Measurements from ENCODE around the gene PGLYRP4. TPM values are rescaled to one million over a fixed set of nuclear protein-coding genes. Genes with fewer than 3 reads are reported as not detected.

Gene PGLYRP4
- total RNA-seq, 1 donor from 2014 or later: 0.71 TPM

- Histone ChIP-seq H3K27me3 (ENCODE audit: control insufficient read depth, insufficient read depth, low read length) (no peaks in the 10 kb centered on the region), H3K4me3 (ENCODE audit: low read depth, low read length) (no peak within 1 kb of the TSS), H3K36me3 (ENCODE audit: control insufficient read depth, insufficient read depth, low read length) (no peaks in the 10 kb centered on the region)
- TF ChIP-seq, protein P1, sequence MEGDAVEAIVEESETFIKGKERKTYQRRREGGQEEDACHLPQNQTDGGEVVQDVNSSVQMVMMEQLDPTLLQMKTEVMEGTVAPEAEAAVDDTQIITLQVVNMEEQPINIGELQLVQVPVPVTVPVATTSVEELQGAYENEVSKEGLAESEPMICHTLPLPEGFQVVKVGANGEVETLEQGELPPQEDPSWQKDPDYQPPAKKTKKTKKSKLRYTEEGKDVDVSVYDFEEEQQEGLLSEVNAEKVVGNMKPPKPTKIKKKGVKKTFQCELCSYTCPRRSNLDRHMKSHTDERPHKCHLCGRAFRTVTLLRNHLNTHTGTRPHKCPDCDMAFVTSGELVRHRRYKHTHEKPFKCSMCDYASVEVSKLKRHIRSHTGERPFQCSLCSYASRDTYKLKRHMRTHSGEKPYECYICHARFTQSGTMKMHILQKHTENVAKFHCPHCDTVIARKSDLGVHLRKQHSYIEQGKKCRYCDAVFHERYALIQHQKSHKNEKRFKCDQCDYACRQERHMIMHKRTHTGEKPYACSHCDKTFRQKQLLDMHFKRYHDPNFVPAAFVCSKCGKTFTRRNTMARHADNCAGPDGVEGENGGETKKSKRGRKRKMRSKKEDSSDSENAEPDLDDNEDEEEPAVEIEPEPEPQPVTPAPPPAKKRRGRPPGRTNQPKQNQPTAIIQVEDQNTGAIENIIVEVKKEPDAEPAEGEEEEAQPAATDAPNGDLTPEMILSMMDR (IDR thresholded peaks at IDR 0.05; ENCODE audit: insufficient read depth, low read length, poor library complexity, severe bottlenecking): no peak
- no peak for DNase-seq (ENCODE audit: low read depth)
Measured at GRCh38 chr1:153357853-153358690, 9.4 kb upstream of the PGLYRP4 start, which contains the start of gene S100A9. Gene S100A9, plus strand, starts transcription at chr1:153357854. Its CDS starts 430 bp downstream, at chr1:153358284.

- H3K36me3 ChIP-seq (ENCODE audit: control insufficient read depth, insufficient read depth, low read length): no peaks in the 10 kb centered on the region
Measured at GRCh38 chr1:153357076-153357852, 8.6 kb upstream of the PGLYRP4 start.

DNA sequence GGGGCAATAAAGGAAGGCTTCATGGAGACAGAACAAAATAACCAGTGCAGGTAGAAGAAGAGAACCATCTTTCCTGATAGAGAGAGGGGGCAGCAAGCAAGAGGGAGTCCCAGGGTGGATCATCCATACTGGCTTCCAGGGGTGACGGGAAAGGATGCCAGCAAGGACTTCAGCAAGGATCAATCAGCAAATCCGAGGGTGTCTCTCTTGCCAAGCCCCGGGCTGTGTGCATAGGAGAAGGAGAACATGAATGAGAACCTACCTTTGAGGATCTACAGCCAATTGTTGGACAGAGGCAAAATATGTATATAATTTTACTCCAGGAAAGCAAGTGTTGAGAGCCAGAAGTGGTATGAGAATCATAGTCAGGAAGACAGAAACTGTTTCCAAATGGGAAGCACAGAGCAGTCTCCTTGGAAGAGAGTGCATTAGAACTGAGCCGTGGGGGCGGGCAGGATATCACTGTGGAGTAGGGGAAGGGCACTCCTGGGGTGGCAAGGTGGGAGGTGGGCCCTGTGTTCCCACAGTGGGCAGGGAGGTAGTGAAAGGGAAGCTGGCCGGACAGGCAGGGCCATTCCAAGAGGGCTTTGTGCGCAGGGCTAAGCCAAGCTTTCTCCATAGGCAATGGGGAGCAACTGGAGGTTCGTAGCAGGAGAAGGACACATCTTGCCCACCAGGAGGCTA is 7.9 kb upstream of the PGLYRP4 start:
- no peak overlapping the region for H3K4me3 ChIP-seq (ENCODE audit: low read depth, low read length)
- TF ChIP-seq, protein P1 (IDR thresholded peaks at IDR 0.05; ENCODE audit: insufficient read depth, low read length, poor library complexity, severe bottlenecking): no peak
- H3K36me3 ChIP-seq (ENCODE audit: control insufficient read depth, insufficient read depth, low read length): no peaks in the 10 kb centered on the region
- no peak for DNase-seq (ENCODE audit: low read depth)
- no peaks in the 10 kb centered on the region for H3K27me3 ChIP-seq (ENCODE audit: control insufficient read depth, insufficient read depth, low read length)

More at GRCh38 chr1:153357076-153357852, 8.6 kb upstream of the PGLYRP4 start:
- DNase-seq (ENCODE audit: low read depth): no peak
- TF ChIP-seq, protein P1 (IDR thresholded peaks at IDR 0.05; ENCODE audit: insufficient read depth, low read length, poor library complexity, severe bottlenecking): no peak
- Histone ChIP-seq H3K4me3 (ENCODE audit: low read depth, low read length) (no peak overlapping the region), H3K27me3 (ENCODE audit: control insufficient read depth, insufficient read depth, low read length) (no peaks in the 10 kb centered on the region)

GRCh38 chr1:153355445-153356071 is 6.9 kb upstream of the PGLYRP4 start:
- H3K4me3 ChIP-seq (ENCODE audit: low read depth, low read length): no peak overlapping the region
- no peak for DNase-seq (ENCODE audit: low read depth)
- H3K27me3 ChIP-seq (ENCODE audit: control insufficient read depth, insufficient read depth, low read length): no peaks in the 10 kb centered on the region
- TF ChIP-seq, protein P1 (IDR thresholded peaks at IDR 0.05; ENCODE audit: insufficient read depth, low read length, poor library complexity, severe bottlenecking): peak; percentile 47
- no peaks in the 10 kb centered on the region for H3K36me3 ChIP-seq (ENCODE audit: control insufficient read depth, insufficient read depth, low read length)

DNA sequence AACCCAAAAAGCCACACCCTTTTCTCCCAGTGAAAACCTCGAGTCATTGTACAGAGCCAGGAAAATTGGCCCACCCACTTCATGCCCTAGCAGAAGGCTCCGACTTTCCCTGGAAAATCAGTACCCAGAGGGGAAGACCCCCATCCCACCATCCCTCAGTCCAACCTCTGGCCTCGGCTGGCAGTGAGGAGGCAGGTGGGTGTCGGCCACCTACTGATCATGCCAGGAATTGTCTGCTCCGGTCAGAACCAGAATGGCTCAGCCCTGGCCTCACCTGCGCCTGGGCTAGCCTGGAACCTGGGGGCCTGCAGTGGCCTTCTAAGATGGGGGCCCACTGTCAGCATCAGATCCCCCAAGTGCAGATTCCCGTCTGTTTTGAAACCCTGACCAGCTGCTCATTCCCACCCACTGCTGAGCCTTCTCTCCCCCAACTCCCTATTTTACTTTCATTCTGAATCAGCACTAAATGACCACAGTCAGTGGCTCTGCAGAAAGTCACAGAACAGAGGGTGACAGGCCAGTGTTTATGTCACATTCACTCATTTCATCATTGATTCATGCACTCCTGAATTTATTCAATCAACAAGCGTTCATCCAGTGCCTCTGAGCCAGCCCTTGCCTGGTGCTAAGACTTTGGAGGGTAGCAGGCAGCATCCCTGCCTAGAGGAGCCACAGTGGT is 6.0 kb upstream of the PGLYRP4 start:
- TF ChIP-seq, protein P1 (IDR thresholded peaks at IDR 0.05; ENCODE audit: insufficient read depth, low read length, poor library complexity, severe bottlenecking): no peak
- Histone ChIP-seq H3K27me3 (ENCODE audit: control insufficient read depth, insufficient read depth, low read length) (peaks cover 4% of the 10 kb centered on the region), H3K4me3 (ENCODE audit: low read depth, low read length) (no peak overlapping the region), H3K36me3 (ENCODE audit: control insufficient read depth, insufficient read depth, low read length) (no peaks in the 10 kb centered on the region)
- DNase-seq (ENCODE audit: low read depth): no peak

Measured in kidney epithelial cell (primary cell).